GDM1 (cell line): ENCODE measurements around the gene TIMM29.
"Not testable (repeated sequence)": the region's sequence is repeated elsewhere in the genome, so short reads cannot be mapped to it uniquely, and the experiment has no call there.

ENCODE experiments used
- DNase-seq: peaks from one replicate; lab custom pipeline; 2025; lab: John Stamatoyannopoulos, UW

Gene TIMM29

GRCh38 chr19:10912619-10913018, 16.0 kb upstream of the TIMM29 start:
- no peak for DNase-seq

GRCh38 chr19:10913716-10914340, 14.8 kb upstream of the TIMM29 start:
- no peak for DNase-seq

- DNase-seq = no peak
Measured at GRCh38 chr19:10915130-10916091, 13.2 kb upstream of the TIMM29 start.

- no peak for DNase-seq
Measured at GRCh38 chr19:10916602-10917001, 12.0 kb upstream of the TIMM29 start.

- no peak for DNase-seq
Measured at GRCh38 chr19:10918359-10918758, 10.3 kb upstream of the TIMM29 start.

GRCh38 chr19:10919352-10920287, 9.0 kb upstream of the TIMM29 start:
- no peak for DNase-seq

- DNase-seq = no peak
Measured at GRCh38 chr19:10920288-10920655, 8.3 kb upstream of the TIMM29 start.

- no peak for DNase-seq
Measured at GRCh38 chr19:10920781-10921180, 7.8 kb upstream of the TIMM29 start.

GRCh38 chr19:10921199-10921909, 7.3 kb upstream of the TIMM29 start:
- DNase-seq = no peak

- DNase-seq = no peak
Measured at GRCh38 chr19:10921910-10922637, 6.5 kb upstream of the TIMM29 start.

GRCh38 chr19:10922638-10923014, 6.0 kb upstream of the TIMM29 start:
- DNase-seq = no peak

- DNase-seq = no peak
Measured at GRCh38 chr19:10923260-10924112, 5.1 kb upstream of the TIMM29 start.

- no peak for DNase-seq
Measured at GRCh38 chr19:10924597-10924996, 4.0 kb upstream of the TIMM29 start.

- DNase-seq = no peak
Measured at GRCh38 chr19:10927730-10928562, 665 bp upstream of the TIMM29 start.

- DNase-seq = no peak
Measured at GRCh38 chr19:10929402-10929794, 787 bp downstream of the TIMM29 start.

GRCh38 chr19:10935371-10936059, 6.9 kb downstream of the TIMM29 start:
- no peak for DNase-seq

- peak; percentile 65 for DNase-seq
Measured at GRCh38 chr19:10936661-10937084, 8.1 kb downstream of the TIMM29 start.

GRCh38 chr19:10941649-10942048, 13.0 kb downstream of the TIMM29 start:
- DNase-seq = not testable (repeated sequence)
